ENCODE results near the gene USP32.

USP32 gene

DNA sequence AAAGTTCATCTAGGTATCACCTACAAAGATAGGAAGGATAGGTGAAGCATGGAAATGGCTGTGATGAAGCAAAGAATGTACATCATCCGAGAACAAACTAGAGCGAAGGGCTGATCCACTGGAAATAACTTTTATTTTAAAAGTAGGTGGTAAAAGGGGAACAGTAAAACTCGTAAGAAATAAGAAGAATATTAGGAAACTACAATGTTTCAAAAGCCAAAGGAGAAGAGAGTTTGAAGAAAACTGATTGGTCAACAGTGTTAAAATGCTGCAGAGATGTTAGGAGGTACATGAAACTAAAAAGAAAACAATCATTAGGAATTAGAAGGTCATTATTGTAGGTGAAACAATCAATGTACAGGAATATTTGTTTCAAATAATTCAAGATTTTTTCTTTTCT lies 108.1 kb downstream of the USP32 start:
- Histone ChIP-seq H3K4me1 (ENCODE audit: control insufficient read depth in 1 of 2, insufficient read depth in 2 of 2, low read length in 2 of 2) (no peaks in the 10 kb centered on the region), H3K4me3 (ENCODE audit: low read depth in 1 of 2, low read length in 2 of 2) (no peak overlapping the region), H3K27ac (ENCODE audit: low read depth, low read length) (no peak overlapping the region), H3K9ac (ENCODE audit: low read depth in 1 of 2, low read length in 2 of 2) (no peak overlapping the region), H3K9me3 (ENCODE audit: control insufficient read depth in 1 of 2, low read length in 2 of 2) (no peaks in the 10 kb centered on the region), H3K36me3 (ENCODE audit: control insufficient read depth in 1 of 2, insufficient read depth in 2 of 2, low read length in 2 of 2) (peaks cover 0 to 4% of the 10 kb centered on the region in 2 donors), H3K27me3 (ENCODE audit: control insufficient read depth in 1 of 2, insufficient read depth in 2 of 2, low read length in 2 of 2) (no peaks in the 10 kb centered on the region)

GRCh38 chr17:60280673-60281072 lies 111.3 kb downstream of the USP32 start:
- Histone ChIP-seq H3K36me3 (ENCODE audit: control insufficient read depth in 1 of 2, insufficient read depth in 2 of 2, low read length in 2 of 2) (no peaks in the 10 kb centered on the region), H3K9me3 (ENCODE audit: control insufficient read depth in 1 of 2, low read length in 2 of 2) (no peaks in the 10 kb centered on the region)

GRCh38 chr17:60278237-60278636 lies 113.7 kb downstream of the USP32 start:
- H3K27ac ChIP-seq (ENCODE audit: low read depth, low read length): no peak overlapping the region
- no peaks in the 10 kb centered on the region for H3K27me3 ChIP-seq (ENCODE audit: control insufficient read depth in 1 of 2, insufficient read depth in 2 of 2, low read length in 2 of 2)
- no peaks in the 10 kb centered on the region for H3K9me3 ChIP-seq (ENCODE audit: control insufficient read depth in 1 of 2, low read length in 2 of 2)
- H3K9ac ChIP-seq (ENCODE audit: low read depth in 1 of 2, low read length in 2 of 2): no peak overlapping the region
- H3K36me3 ChIP-seq (ENCODE audit: control insufficient read depth in 1 of 2, insufficient read depth in 2 of 2, low read length in 2 of 2): no peaks in the 10 kb centered on the region
- H3K4me3 ChIP-seq (ENCODE audit: low read depth in 1 of 2, low read length in 2 of 2): no peak overlapping the region
- no peaks in the 10 kb centered on the region for H3K4me1 ChIP-seq (ENCODE audit: control insufficient read depth in 1 of 2, insufficient read depth in 2 of 2, low read length in 2 of 2)

More at GRCh38 chr17:60280673-60281072, 111.3 kb downstream of the USP32 start:
- H3K4me1 ChIP-seq (ENCODE audit: control insufficient read depth in 1 of 2, insufficient read depth in 2 of 2, low read length in 2 of 2): no peaks in the 10 kb centered on the region
- no peak overlapping the region for H3K4me3 ChIP-seq (ENCODE audit: low read depth in 1 of 2, low read length in 2 of 2)
- no peaks in the 10 kb centered on the region for H3K27me3 ChIP-seq (ENCODE audit: control insufficient read depth in 1 of 2, insufficient read depth in 2 of 2, low read length in 2 of 2)
- no peak overlapping the region for H3K9ac ChIP-seq (ENCODE audit: low read depth in 1 of 2, low read length in 2 of 2)
- no peak overlapping the region for H3K27ac ChIP-seq (ENCODE audit: low read depth, low read length)

DNA sequence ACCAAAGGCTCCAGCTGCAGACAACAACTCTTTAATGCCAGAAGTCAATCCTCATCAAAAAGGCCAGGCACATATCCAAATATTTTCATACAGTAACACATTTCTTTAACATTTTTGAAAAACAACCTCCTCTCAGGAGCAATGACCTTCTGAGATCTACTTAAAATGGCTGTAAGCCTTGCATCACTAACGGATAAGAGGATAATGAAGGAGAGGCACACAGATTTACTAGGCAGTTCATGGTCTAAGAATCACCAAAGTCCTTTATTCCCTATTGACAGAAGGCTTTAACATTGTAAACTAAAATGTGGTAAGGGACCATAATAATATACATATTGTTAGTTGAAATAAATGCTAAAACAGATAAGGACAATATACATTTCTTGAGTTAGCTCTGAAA lies 114.7 kb downstream of the USP32 start:
- H3K27ac ChIP-seq (ENCODE audit: low read depth, low read length): no peak overlapping the region
- no peaks in the 10 kb centered on the region for H3K27me3 ChIP-seq (ENCODE audit: control insufficient read depth in 1 of 2, insufficient read depth in 2 of 2, low read length in 2 of 2)
- no peaks in the 10 kb centered on the region for H3K9me3 ChIP-seq (ENCODE audit: control insufficient read depth in 1 of 2, low read length in 2 of 2)
- no peak overlapping the region for H3K9ac ChIP-seq (ENCODE audit: low read depth in 1 of 2, low read length in 2 of 2)
- no peaks in the 10 kb centered on the region for H3K4me1 ChIP-seq (ENCODE audit: control insufficient read depth in 1 of 2, insufficient read depth in 2 of 2, low read length in 2 of 2)
- no peak overlapping the region for H3K4me3 ChIP-seq (ENCODE audit: low read depth in 1 of 2, low read length in 2 of 2)
- no peaks in the 10 kb centered on the region for H3K36me3 ChIP-seq (ENCODE audit: control insufficient read depth in 1 of 2, insufficient read depth in 2 of 2, low read length in 2 of 2)

GRCh38 chr17:60269417-60269816 lies 122.5 kb downstream of the USP32 start:
- Histone ChIP-seq H3K36me3 (ENCODE audit: control insufficient read depth in 1 of 2, insufficient read depth in 2 of 2, low read length in 2 of 2) (peaks cover 0 to 9% of the 10 kb centered on the region in 2 donors), H3K9me3 (ENCODE audit: control insufficient read depth in 1 of 2, low read length in 2 of 2) (no peaks in the 10 kb centered on the region), H3K4me1 (ENCODE audit: control insufficient read depth in 1 of 2, insufficient read depth in 2 of 2, low read length in 2 of 2) (no peaks in the 10 kb centered on the region), H3K27ac (ENCODE audit: low read depth, low read length) (no peak overlapping the region), H3K27me3 (ENCODE audit: control insufficient read depth in 1 of 2, insufficient read depth in 2 of 2, low read length in 2 of 2) (no peaks in the 10 kb centered on the region), H3K9ac (ENCODE audit: low read depth in 1 of 2, low read length in 2 of 2) (no peak overlapping the region), H3K4me3 (ENCODE audit: low read depth in 1 of 2, low read length in 2 of 2) (no peak overlapping the region)

DNA sequence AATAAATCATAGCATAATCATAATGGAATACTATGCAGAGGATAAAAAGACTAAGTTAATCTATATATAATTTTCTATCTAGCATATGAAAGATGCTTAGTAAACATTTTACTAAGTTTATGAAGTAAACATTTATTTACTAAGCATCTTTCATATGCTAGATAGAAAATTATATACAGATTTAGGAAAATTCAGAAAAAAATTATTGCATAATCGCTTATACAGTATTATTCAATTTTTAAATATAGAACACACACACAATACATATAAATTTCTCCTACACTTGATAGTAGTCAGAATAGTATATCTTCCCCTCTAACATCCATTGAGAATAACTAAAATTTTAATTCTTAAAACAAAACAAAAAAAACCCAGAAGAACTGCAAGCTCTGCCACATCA lies 131.4 kb downstream of the USP32 start:
- Histone ChIP-seq H3K27me3 (ENCODE audit: control insufficient read depth in 1 of 2, insufficient read depth in 2 of 2, low read length in 2 of 2) (no peaks in the 10 kb centered on the region), H3K36me3 (ENCODE audit: control insufficient read depth in 1 of 2, insufficient read depth in 2 of 2, low read length in 2 of 2) (peaks cover 0 to 6% of the 10 kb centered on the region in 2 donors), H3K27ac (ENCODE audit: low read depth, low read length) (no peak overlapping the region), H3K4me1 (ENCODE audit: control insufficient read depth in 1 of 2, insufficient read depth in 2 of 2, low read length in 2 of 2) (no peaks in the 10 kb centered on the region), H3K9me3 (ENCODE audit: control insufficient read depth in 1 of 2, low read length in 2 of 2) (no peaks in the 10 kb centered on the region), H3K9ac (ENCODE audit: low read depth in 1 of 2, low read length in 2 of 2) (no peak overlapping the region), H3K4me3 (ENCODE audit: low read depth in 1 of 2, low read length in 2 of 2) (no peak overlapping the region)

GRCh38 chr17:60258313-60258712 lies 133.6 kb downstream of the USP32 start:
- H3K27me3 ChIP-seq (ENCODE audit: control insufficient read depth in 1 of 2, insufficient read depth in 2 of 2, low read length in 2 of 2): no peaks in the 10 kb centered on the region
- no peaks in the 10 kb centered on the region for H3K4me1 ChIP-seq (ENCODE audit: control insufficient read depth in 1 of 2, insufficient read depth in 2 of 2, low read length in 2 of 2)
- H3K36me3 ChIP-seq (ENCODE audit: control insufficient read depth in 1 of 2, insufficient read depth in 2 of 2, low read length in 2 of 2): no peaks in the 10 kb centered on the region
- H3K4me3 ChIP-seq (ENCODE audit: low read depth in 1 of 2, low read length in 2 of 2): no peak overlapping the region
- no peaks in the 10 kb centered on the region for H3K9me3 ChIP-seq (ENCODE audit: control insufficient read depth in 1 of 2, low read length in 2 of 2)
- no peak overlapping the region for H3K9ac ChIP-seq (ENCODE audit: low read depth in 1 of 2, low read length in 2 of 2)
- no peak overlapping the region for H3K27ac ChIP-seq (ENCODE audit: low read depth, low read length)

DNA sequence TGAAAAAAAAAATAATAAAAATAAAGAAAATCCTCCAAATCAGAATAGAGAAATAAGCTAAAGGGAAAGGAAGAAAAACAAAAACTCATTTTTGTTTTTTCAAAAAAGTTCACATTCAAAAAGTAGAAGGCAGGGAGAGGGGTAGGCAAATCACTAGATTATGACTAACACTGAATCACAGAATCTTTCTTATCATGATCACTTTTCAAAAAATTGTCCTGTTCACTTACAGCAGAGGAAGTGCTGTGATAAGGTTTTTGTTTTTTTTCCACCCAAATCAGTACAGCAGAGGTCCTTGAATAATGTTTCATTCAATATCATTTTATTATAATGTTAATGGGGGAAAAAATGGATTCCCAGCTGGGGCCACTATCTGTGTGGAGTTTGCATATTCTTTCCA lies 135.8 kb downstream of the USP32 start:
- no peaks in the 10 kb centered on the region for H3K36me3 ChIP-seq (ENCODE audit: control insufficient read depth in 1 of 2, insufficient read depth in 2 of 2, low read length in 2 of 2)
- H3K4me3 ChIP-seq (ENCODE audit: low read depth in 1 of 2, low read length in 2 of 2): no peak overlapping the region
- H3K9me3 ChIP-seq (ENCODE audit: control insufficient read depth in 1 of 2, low read length in 2 of 2): no peaks in the 10 kb centered on the region
- no peak overlapping the region for H3K27ac ChIP-seq (ENCODE audit: low read depth, low read length)
- H3K4me1 ChIP-seq (ENCODE audit: control insufficient read depth in 1 of 2, insufficient read depth in 2 of 2, low read length in 2 of 2): no peaks in the 10 kb centered on the region
- no peaks in the 10 kb centered on the region for H3K27me3 ChIP-seq (ENCODE audit: control insufficient read depth in 1 of 2, insufficient read depth in 2 of 2, low read length in 2 of 2)
- no peak overlapping the region for H3K9ac ChIP-seq (ENCODE audit: low read depth in 1 of 2, low read length in 2 of 2)

DNA sequence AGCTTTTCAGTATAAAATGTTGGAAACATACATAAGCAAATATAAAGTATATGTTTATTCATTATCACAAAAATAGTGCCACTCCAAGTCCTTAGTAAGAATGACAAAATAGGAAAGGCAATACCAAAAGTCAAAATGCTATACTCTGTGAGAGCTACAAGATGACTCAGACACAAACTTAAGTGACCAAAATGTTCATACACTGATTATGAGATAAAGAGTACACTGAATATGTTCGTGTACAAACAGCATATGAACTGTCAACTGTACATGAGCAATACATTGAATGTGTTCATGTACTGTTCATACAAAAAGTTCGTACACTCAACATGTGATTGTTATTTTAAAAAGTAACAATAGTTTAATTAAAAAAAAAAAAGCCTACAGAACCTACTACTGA lies 138.9 kb downstream of the USP32 start:
- Histone ChIP-seq H3K27ac (ENCODE audit: low read depth, low read length) (no peak overlapping the region), H3K36me3 (ENCODE audit: control insufficient read depth in 1 of 2, insufficient read depth in 2 of 2, low read length in 2 of 2) (no peaks in the 10 kb centered on the region), H3K27me3 (ENCODE audit: control insufficient read depth in 1 of 2, insufficient read depth in 2 of 2, low read length in 2 of 2) (no peaks in the 10 kb centered on the region), H3K9me3 (ENCODE audit: control insufficient read depth in 1 of 2, low read length in 2 of 2) (no peaks in the 10 kb centered on the region), H3K4me3 (ENCODE audit: low read depth in 1 of 2, low read length in 2 of 2) (no peak overlapping the region), H3K9ac (ENCODE audit: low read depth in 1 of 2, low read length in 2 of 2) (no peak overlapping the region), H3K4me1 (ENCODE audit: control insufficient read depth in 1 of 2, insufficient read depth in 2 of 2, low read length in 2 of 2) (peaks cover 0 to 9% of the 10 kb centered on the region in 2 donors)

- H3K27me3 ChIP-seq (ENCODE audit: control insufficient read depth in 1 of 2, insufficient read depth in 2 of 2, low read length in 2 of 2): no peaks in the 10 kb centered on the region
- no peaks in the 10 kb centered on the region for H3K9me3 ChIP-seq (ENCODE audit: control insufficient read depth in 1 of 2, low read length in 2 of 2)
- H3K27ac ChIP-seq (ENCODE audit: low read depth, low read length): no peak overlapping the region
- H3K9ac ChIP-seq (ENCODE audit: low read depth in 1 of 2, low read length in 2 of 2): no peak overlapping the region
- peaks cover 0 to 9% of the 10 kb centered on the region in 2 donors for H3K4me1 ChIP-seq (ENCODE audit: control insufficient read depth in 1 of 2, insufficient read depth in 2 of 2, low read length in 2 of 2)
- no peak overlapping the region for H3K4me3 ChIP-seq (ENCODE audit: low read depth in 1 of 2, low read length in 2 of 2)
- H3K36me3 ChIP-seq (ENCODE audit: control insufficient read depth in 1 of 2, insufficient read depth in 2 of 2, low read length in 2 of 2): no peaks in the 10 kb centered on the region
Measured at GRCh38 chr17:60252459-60252858, 139.5 kb downstream of the USP32 start.

- no peaks in the 10 kb centered on the region for H3K9me3 ChIP-seq (ENCODE audit: control insufficient read depth in 1 of 2, low read length in 2 of 2)
- no peak overlapping the region for H3K9ac ChIP-seq (ENCODE audit: low read depth in 1 of 2, low read length in 2 of 2)
- H3K27me3 ChIP-seq (ENCODE audit: control insufficient read depth in 1 of 2, insufficient read depth in 2 of 2, low read length in 2 of 2): no peaks in the 10 kb centered on the region
- no peaks in the 10 kb centered on the region for H3K36me3 ChIP-seq (ENCODE audit: control insufficient read depth in 1 of 2, insufficient read depth in 2 of 2, low read length in 2 of 2)
- H3K27ac ChIP-seq (ENCODE audit: low read depth, low read length): no peak overlapping the region
- H3K4me1 ChIP-seq (ENCODE audit: control insufficient read depth in 1 of 2, insufficient read depth in 2 of 2, low read length in 2 of 2): peaks cover 0 to 9% of the 10 kb centered on the region in 2 donors
- no peak overlapping the region for H3K4me3 ChIP-seq (ENCODE audit: low read depth in 1 of 2, low read length in 2 of 2)
Measured at GRCh38 chr17:60249290-60249826, 142.6 kb downstream of the USP32 start.

Measured in duodenal mucosa (tissue), 2 donors.